Endothelial cell of umbilical vein (primary cell): Measurements from ENCODE around the gene MBD6. TPM values are rescaled to one million over a fixed set of nuclear protein-coding genes. Genes with fewer than 3 reads are reported as not detected.

Experiments used
- BruUV-seq: library from RNA; stranded (reverse); fragments of 400-500 nt; replicated peaks from 2 replicates; lab custom pipeline; 2021; lab: Mats Ljungman, UMichigan
- CTCF ChIA-PET: fragments of 300-600, 350-600 bp; sonication (Branson Sonifier 250); formaldehyde crosslinking; loops from one replicate; lab custom pipeline; 2021; ENCODE audit warnings: antibody characterized with exemption, inconsistent platforms; lab: Charles Lee
- POLR2A ChIA-PET: fragments of 300-600, 350-600 bp; sonication (Branson Sonifier 250); formaldehyde crosslinking; loops from one replicate; lab custom pipeline; 2021; ENCODE audit warnings: antibody characterized with exemption, inconsistent platforms; lab: Charles Lee
- DNase-seq: peaks from one replicate; pipeline ENCODE4 v3.0.0-alpha.2; 2011; ENCODE audit warnings: low read depth, low spot score
- FAIRE-seq: peaks from 2 replicates; lab custom pipeline; 2011; peaks lifted over from hg19 to GRCh38; lab: Jason Lieb, UNC
- H2AFZ ChIP-seq: 2 replicates; pipeline ENCODE4 v1.6.0; 2012; ENCODE audit warnings: low read depth, low read length, control low read depth, inconsistent platforms
- H3K27ac ChIP-seq: 2 replicates; pipeline ENCODE4 v1.5.1; 2011; ENCODE audit warnings: low read depth, mild to moderate bottlenecking, control low read depth, low read length, moderate library complexity; ENCODE audit not compliant: insufficient read depth
- H3K27me3 ChIP-seq, 2 experiments: 2 replicates each; pipeline versions ENCODE4 v1.6.0 to v1.6.1; 2011; ENCODE audit warnings: low read length in 2 of 2, mixed read lengths in 1 of 2; ENCODE audit not compliant: control insufficient read depth in 2 of 2, insufficient read depth in 2 of 2
- H3K36me3 ChIP-seq, 2 experiments: 2 replicates in 1 of 2; 3 replicates in 1 of 2; pipeline ENCODE4 v1.5.1; 2011; ENCODE audit warnings: low read length in 2 of 2, mild to moderate bottlenecking in 1 of 2, moderate library complexity in 1 of 2; ENCODE audit not compliant: control insufficient read depth in 2 of 2, insufficient read depth in 2 of 2; ENCODE audit errors: extremely low read depth in 1 of 2
- H3K4me1 ChIP-seq: 3 replicates; pipeline ENCODE4 v1.5.1; 2011; ENCODE audit warnings: mild to moderate bottlenecking, low read length; ENCODE audit not compliant: control insufficient read depth, insufficient read depth; ENCODE audit errors: extremely low read depth
- H3K4me2 ChIP-seq: 2 replicates; pipeline ENCODE4 v1.6.1; 2011; ENCODE audit warnings: low read length, control low read depth, mixed read lengths; ENCODE audit not compliant: insufficient read depth
- H3K4me3 ChIP-seq, 3 experiments: fragments of 200-600 bp in 1 of 3; sonication (generic), shearing (Covaris generic) in 1 of 3; replicated peaks in 1 of 3; 2 replicates each; pipeline ENCODE4 v1.5.1; 2011 to 2016; ENCODE audit warnings: control low read depth in 3 of 3, low read length in 3 of 3, mild to moderate bottlenecking in 2 of 3, inconsistent platforms in 1 of 3, low read depth in 1 of 3, moderate library complexity in 1 of 3; ENCODE audit not compliant: insufficient read depth in 1 of 3
- H3K79me2 ChIP-seq: 2 replicates; pipeline ENCODE4 v1.6.0; 2012; ENCODE audit warnings: low read length, inconsistent platforms; ENCODE audit not compliant: control insufficient read depth, insufficient read depth
- H3K9ac ChIP-seq: replicated peaks from 2 replicates; pipeline ENCODE3; 2011; ENCODE audit warnings: low read length, control low read depth; ENCODE audit not compliant: insufficient read depth; ENCODE audit errors: extremely low read depth
- H3K9me1 ChIP-seq: replicated peaks from 3 replicates; pipeline ENCODE4 v1.6.0; 2011; ENCODE audit warnings: mild to moderate bottlenecking, low read length; ENCODE audit not compliant: control insufficient read depth, insufficient read depth; ENCODE audit errors: extremely low read depth
- H3K9me3 ChIP-seq: replicated peaks from 2 replicates; pipeline ENCODE4 v1.5.1; 2012; ENCODE audit warnings: low read length, inconsistent platforms; ENCODE audit not compliant: control insufficient read depth, insufficient read depth
- H4K20me1 ChIP-seq: replicated peaks from 2 replicates; pipeline ENCODE3; 2011; ENCODE audit warnings: mild to moderate bottlenecking, low read length; ENCODE audit not compliant: control insufficient read depth, insufficient read depth; ENCODE audit errors: extremely low read depth
- FOS ChIP-seq: IDR thresholded peaks from 2 replicates; pipeline ENCODE4 v1.6.1; 2011; ENCODE audit warnings: mild to moderate bottlenecking, low read length, moderate library complexity, borderline replicate concordance; ENCODE audit not compliant: insufficient read depth
- JUN ChIP-seq: IDR thresholded peaks from 2 replicates; pipeline ENCODE4 v1.6.1; 2011; ENCODE audit warnings: borderline replicate concordance, low read depth; ENCODE audit not compliant: insufficient read length, insufficient read depth
- POLR2A ChIP-seq: IDR thresholded peaks from 2 replicates; pipeline ENCODE4 v1.6.1; 2012; ENCODE audit warnings: low read depth, mild to moderate bottlenecking, control low read depth, low read length
- POLR2AphosphoS5 ChIP-seq: IDR thresholded peaks from 2 replicates; pipeline ENCODE4 v1.6.1; 2012; ENCODE audit warnings: low read depth, mild to moderate bottlenecking, control low read depth, low read length, moderate library complexity; ENCODE audit not compliant: insufficient read depth
- dilution Hi-C: fragments of 300-500 bp; cut with MboI; formaldehyde crosslinking; loops from one replicate; pipeline ENCODE4 v1.15.0; 2019; ENCODE audit warnings: low sequenced_read_pairs; ENCODE audit not compliant: extremely low pct_ligation_motif_present
- intact Hi-C: fragments of 100-400 bp; cut with micrococcal nuclease; formaldehyde crosslinking; loops from one replicate; pipeline ENCODE4 v1.10.0; 2022
- polyA plus RNA-seq, 4 experiments: library from polyadenylated mRNA; depleted of rRNA in 3 of 4; stranded (reverse) in 3 of 4; unstranded in 1 of 4; fragments of >200 nt; gene quantifications; 2 replicates each; pipeline versions ENCODE4 v1.2.1 to v1.2.3, GENCODE V29; 2011 to 2012; ENCODE audit warnings: missing spikeins in 1 of 4
- total RNA-seq: library from RNA; stranded (reverse); gene quantifications from 2 replicates; pipeline ENCODE4 v1.2.3, GENCODE V29; 2021
- TF ChIP-seq, protein P1 (sequence below), 2 donors: IDR thresholded peaks; 1 replicate in 1 of 2; 2 replicates in 1 of 2; pipeline ENCODE4 v1.5.1; 2011; ENCODE audit warnings: low read length in 2 of 2, mild to moderate bottlenecking in 2 of 2, moderate library complexity in 2 of 2, control low read depth in 1 of 2, inconsistent platforms in 1 of 2, low read depth in 1 of 2; ENCODE audit not compliant: insufficient read depth in 1 of 2; ENCODE audit errors: extremely low read depth in 1 of 2

MBD6 gene
- total and polyA plus RNA-seq, 2 donors (not counting 3 experiments of a cell fraction or from before 2014, with no cell fraction given) = 10.6 to 95.2 TPM

DNA sequence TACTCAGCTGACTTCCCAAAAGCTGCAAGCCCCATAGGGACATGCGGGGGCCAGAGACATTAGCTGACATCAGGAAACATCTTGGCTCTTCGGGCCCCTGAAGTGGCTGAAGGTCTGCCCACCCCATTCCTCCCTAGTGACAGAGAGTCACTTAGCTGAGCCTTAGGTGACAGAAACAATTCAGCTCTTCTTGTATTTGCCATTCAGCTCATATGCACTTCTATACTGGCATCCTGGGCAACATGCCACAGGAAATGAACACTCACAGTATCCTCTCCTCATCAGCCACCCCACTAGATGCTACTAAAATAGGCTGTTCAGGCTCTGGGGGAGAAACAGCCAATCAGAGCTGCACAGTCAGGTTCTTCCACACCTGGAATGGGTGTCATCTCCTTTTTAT lies 21.0 kb downstream of the MBD6 start:
- H3K9me1 ChIP-seq = no peaks in the 10 kb centered on the region
- dilution Hi-C loops = no loop called here
- H2AFZ ChIP-seq = no peak overlapping the region
- DNase-seq (peak; percentile 42), FAIRE-seq (no peak)
- peaks cover 3 to 10% of the 10 kb centered on the region in 2 experiments for H3K27me3 ChIP-seq
- ChIA-PET POLR2A (interaction anchor here (0.7 to 1.0 kb wide), 3 partner anchors 20 to 266 kb away, joined by 3 to 5 read pairs (median 3); partner anchors contain the start of gene DDIT3), CTCF (interaction anchor here (0.9 to 1.1 kb wide), 3 partner anchors 9 to 85 kb away, joined by 3 to 4 read pairs (median 3); partner anchors contain the start of gene GLI1)
- H4K20me1 ChIP-seq = no peaks in the 10 kb centered on the region
- H3K4me2 ChIP-seq = no peak overlapping the region
- peaks cover 18% of the 10 kb centered on the region for H3K4me1 ChIP-seq
- H3K36me3 ChIP-seq = peaks cover 3 to 6% of the 10 kb centered on the region in 2 experiments
- no peak for TF ChIP-seq POLR2AphosphoS5
- no peak for TF ChIP-seq JUN
- no peak for TF ChIP-seq FOS
- TF ChIP-seq, protein P1, sequence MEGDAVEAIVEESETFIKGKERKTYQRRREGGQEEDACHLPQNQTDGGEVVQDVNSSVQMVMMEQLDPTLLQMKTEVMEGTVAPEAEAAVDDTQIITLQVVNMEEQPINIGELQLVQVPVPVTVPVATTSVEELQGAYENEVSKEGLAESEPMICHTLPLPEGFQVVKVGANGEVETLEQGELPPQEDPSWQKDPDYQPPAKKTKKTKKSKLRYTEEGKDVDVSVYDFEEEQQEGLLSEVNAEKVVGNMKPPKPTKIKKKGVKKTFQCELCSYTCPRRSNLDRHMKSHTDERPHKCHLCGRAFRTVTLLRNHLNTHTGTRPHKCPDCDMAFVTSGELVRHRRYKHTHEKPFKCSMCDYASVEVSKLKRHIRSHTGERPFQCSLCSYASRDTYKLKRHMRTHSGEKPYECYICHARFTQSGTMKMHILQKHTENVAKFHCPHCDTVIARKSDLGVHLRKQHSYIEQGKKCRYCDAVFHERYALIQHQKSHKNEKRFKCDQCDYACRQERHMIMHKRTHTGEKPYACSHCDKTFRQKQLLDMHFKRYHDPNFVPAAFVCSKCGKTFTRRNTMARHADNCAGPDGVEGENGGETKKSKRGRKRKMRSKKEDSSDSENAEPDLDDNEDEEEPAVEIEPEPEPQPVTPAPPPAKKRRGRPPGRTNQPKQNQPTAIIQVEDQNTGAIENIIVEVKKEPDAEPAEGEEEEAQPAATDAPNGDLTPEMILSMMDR (IDR thresholded peaks at IDR 0.05; ENCODE audit: extremely low read depth in 1 of 2, insufficient read depth in 1 of 2, low read depth in 1 of 2, low read length in 2 of 2) = no peak
- TF ChIP-seq POLR2A = no peak
- H3K9me3 ChIP-seq = no peaks in the 10 kb centered on the region
- no peak overlapping the region for H3K4me3 ChIP-seq
- no TSS peak for BruUV-seq
- intact Hi-C loops = no loop called here
- no peak overlapping the region for H3K9ac ChIP-seq
- H3K79me2 ChIP-seq = peaks cover 25% of the 10 kb centered on the region
- H3K27ac ChIP-seq = no peak overlapping the region
